Skeletal muscle satellite cell (primary cell): Measurements from ENCODE around the gene SENP6.
A peak's percentile ranks its signal among the peaks of the same experiment; 100 is the strongest.
"Not testable (repeated sequence)": the region's sequence is repeated elsewhere in the genome, so short reads cannot be mapped to it uniquely, and the experiment has no call there.

Source experiments
- H3K27me3 ChIP-seq: 2 replicates; pipeline ENCODE4 v1.7.0; 2013; ENCODE audit warnings: low read length; ENCODE audit not compliant: control insufficient read depth, insufficient read depth
- H3K36me3 ChIP-seq: 2 replicates; pipeline ENCODE4 v1.7.0; 2013; ENCODE audit warnings: mild to moderate bottlenecking, control low read depth, low read length; ENCODE audit not compliant: insufficient read depth
- H3K4me1 ChIP-seq: 2 replicates; pipeline ENCODE4 v1.7.0; 2013; ENCODE audit warnings: low read length; ENCODE audit not compliant: control insufficient read depth, insufficient read depth
- H3K4me2 ChIP-seq: 2 replicates; pipeline ENCODE4 v1.7.0; 2013; ENCODE audit warnings: mild to moderate bottlenecking, low read length
- H3K4me3 ChIP-seq: 2 replicates; pipeline ENCODE4 v1.7.0; 2013; ENCODE audit warnings: low read length
- H3K9ac ChIP-seq: 2 replicates; pipeline ENCODE4 v1.7.0; 2013; ENCODE audit warnings: mild to moderate bottlenecking, low read depth, low read length, moderate library complexity
- H3K9me3 ChIP-seq: replicated peaks from 2 replicates; pipeline ENCODE4 v1.7.0; 2013; ENCODE audit warnings: mild to moderate bottlenecking, control low read depth, low read length

The SENP6 gene

DNA sequence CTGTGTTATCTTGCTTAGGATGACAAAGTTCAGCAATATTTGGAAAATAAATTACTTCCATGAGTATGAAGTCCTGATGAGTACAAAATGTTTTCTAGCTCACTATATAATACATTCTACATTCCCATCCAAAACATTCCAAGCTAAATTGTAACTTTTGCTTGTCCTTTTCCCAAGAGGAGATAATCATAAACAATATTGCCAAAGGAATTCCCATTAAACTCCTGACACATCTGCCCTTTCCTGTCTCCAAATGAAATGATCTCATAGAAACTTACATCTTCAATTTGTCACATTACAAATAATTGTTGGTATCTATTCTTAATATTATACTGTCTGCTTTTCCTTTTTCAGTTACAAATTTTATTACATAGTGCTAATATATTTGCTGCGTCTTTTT is 20.4 kb upstream of the SENP6 start:
- Histone ChIP-seq H3K4me3 (no peak overlapping the region), H3K9ac (no peak overlapping the region)

DNA sequence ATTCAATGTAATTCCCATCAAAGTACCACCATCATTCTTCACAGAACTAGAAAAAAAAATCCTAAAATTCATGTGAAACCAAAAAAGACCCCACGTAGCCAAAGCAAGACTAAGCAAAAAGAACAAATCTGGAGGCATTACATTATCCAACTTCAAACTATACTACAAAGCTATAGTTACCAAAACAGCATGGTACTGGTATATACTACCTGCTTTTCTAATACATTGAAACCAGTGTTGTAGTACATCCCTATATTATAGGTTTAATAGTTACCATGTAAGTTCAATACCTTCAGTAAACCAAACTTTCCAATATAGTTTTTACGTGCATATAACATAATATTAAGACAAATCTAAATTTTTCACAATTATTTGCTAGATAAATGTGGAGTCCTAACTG is 17.1 kb upstream of the SENP6 start:
- H3K36me3 ChIP-seq: not testable (repeated sequence)

More for the DNA sequence above, 20.4 kb upstream of the SENP6 start:
- H3K36me3 ChIP-seq: no peaks in the 10 kb centered on the region
- H3K4me2 ChIP-seq: no peak overlapping the region
- H3K27me3 ChIP-seq: no peaks in the 10 kb centered on the region
- H3K9me3 ChIP-seq: no peaks in the 10 kb centered on the region
- no peaks in the 10 kb centered on the region for H3K4me1 ChIP-seq

DNA sequence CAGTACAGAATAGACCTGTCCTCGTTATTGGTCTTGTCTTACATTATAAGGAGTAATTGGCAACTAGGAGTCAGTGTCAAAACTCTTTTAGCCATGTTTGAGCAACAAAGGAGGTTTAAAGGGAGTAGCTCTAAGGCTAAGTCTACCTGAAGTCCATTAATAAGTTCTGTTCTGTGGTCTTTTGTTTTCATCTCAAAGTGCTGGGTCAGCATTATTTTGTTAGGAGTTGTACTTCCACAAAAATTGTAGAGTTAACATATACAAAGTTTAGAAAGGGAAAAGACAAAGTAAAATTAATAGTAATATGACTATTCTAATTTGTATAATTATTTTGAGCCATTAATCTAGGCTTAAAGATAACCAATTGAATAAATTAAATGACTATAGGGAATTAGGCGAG is 12.7 kb upstream of the SENP6 start:
- H3K9me3 ChIP-seq: no peaks in the 10 kb centered on the region
- no peaks in the 10 kb centered on the region for H3K27me3 ChIP-seq
- H3K9ac ChIP-seq: no peak overlapping the region
- H3K4me3 ChIP-seq: no peak overlapping the region
- no peaks in the 10 kb centered on the region for H3K4me1 ChIP-seq
- H3K4me2 ChIP-seq: no peak overlapping the region
- no peaks in the 10 kb centered on the region for H3K36me3 ChIP-seq

More for the DNA sequence above, 17.1 kb upstream of the SENP6 start:
- not testable (repeated sequence) for H3K9me3 ChIP-seq, H3K27me3 ChIP-seq, H3K4me3 ChIP-seq, H3K4me2 ChIP-seq, H3K9ac ChIP-seq, H3K4me1 ChIP-seq

DNA sequence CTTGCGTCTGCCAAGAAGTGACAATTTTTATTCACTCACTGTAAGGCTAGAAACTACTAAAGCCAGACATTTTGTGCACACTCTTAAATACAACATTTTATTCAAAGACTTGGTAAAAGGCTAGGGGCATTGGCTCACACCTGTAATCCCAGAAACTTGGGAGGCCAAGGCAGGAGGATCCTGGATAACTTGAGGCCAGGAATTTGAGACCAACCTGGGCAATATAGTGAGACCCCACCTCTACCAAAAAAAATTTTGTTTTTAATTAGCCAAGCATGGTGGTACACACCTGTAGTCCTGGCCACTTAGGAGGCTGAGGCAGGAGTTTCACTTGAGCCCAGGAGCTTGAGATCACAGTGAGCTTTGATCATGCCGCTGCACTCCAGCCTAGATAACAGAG is 11.3 kb upstream of the SENP6 start:
- no peak overlapping the region for H3K4me3 ChIP-seq
- no peaks in the 10 kb centered on the region for H3K36me3 ChIP-seq
- H3K27me3 ChIP-seq: no peaks in the 10 kb centered on the region
- H3K4me1 ChIP-seq: no peaks in the 10 kb centered on the region
- H3K9ac ChIP-seq: no peak overlapping the region
- H3K9me3 ChIP-seq: no peaks in the 10 kb centered on the region
- no peak overlapping the region for H3K4me2 ChIP-seq

GRCh38 chr6:75596380-75596779 is 5.3 kb upstream of the SENP6 start:
- not testable (repeated sequence) for H3K27me3 ChIP-seq, H3K4me3 ChIP-seq, H3K9ac ChIP-seq, H3K36me3 ChIP-seq, H3K4me2 ChIP-seq, H3K4me1 ChIP-seq, H3K9me3 ChIP-seq

- no peaks in the 10 kb centered on the region for H3K9me3 ChIP-seq
- peak overlapping the region; percentile 88 for H3K4me2 ChIP-seq
- H3K9ac ChIP-seq: peak overlapping the region; percentile 99
- peaks cover 18% of the 10 kb centered on the region for H3K4me1 ChIP-seq
- no peaks in the 10 kb centered on the region for H3K36me3 ChIP-seq
- peak overlapping the region; percentile 99 for H3K4me3 ChIP-seq
- H3K27me3 ChIP-seq: no peaks in the 10 kb centered on the region
Measured at GRCh38 chr6:75600768-75601167, 912 bp upstream of the SENP6 start.

GRCh38 chr6:75602246-75603105 is 796 bp downstream of the SENP6 start:
- Histone ChIP-seq H3K27me3 (no peaks in the 10 kb centered on the region), H3K36me3 (no peaks in the 10 kb centered on the region), H3K9me3 (no peaks in the 10 kb centered on the region), H3K9ac (peak overlapping the region; percentile 99), H3K4me1 (peaks cover 18% of the 10 kb centered on the region), H3K4me2 (peak overlapping the region; percentile 88), H3K4me3 (peak overlapping the region; percentile 99)

DNA sequence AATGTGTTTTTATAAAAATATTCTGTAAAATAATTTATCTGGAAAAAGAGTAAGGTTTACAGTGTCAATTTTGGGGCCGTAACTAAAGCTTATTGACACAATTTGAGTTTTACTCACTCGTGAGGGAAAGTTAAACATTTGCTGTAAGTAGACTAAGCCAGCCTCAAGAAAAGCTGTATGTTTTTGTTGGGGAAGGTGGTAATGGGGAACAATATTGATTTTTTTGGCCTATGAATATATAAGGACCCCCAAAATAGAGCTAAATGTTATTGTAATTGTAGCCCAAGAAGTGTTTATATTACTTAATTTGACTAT is 1.4 kb downstream of the SENP6 start:
- Histone ChIP-seq H3K4me2 (peak overlapping the region; percentile 88), H3K9ac (peak overlapping the region; percentile 99), H3K27me3 (no peaks in the 10 kb centered on the region), H3K9me3 (no peaks in the 10 kb centered on the region), H3K36me3 (no peaks in the 10 kb centered on the region), H3K4me3 (peak overlapping the region; percentile 99), H3K4me1 (peaks cover 18% of the 10 kb centered on the region)

DNA sequence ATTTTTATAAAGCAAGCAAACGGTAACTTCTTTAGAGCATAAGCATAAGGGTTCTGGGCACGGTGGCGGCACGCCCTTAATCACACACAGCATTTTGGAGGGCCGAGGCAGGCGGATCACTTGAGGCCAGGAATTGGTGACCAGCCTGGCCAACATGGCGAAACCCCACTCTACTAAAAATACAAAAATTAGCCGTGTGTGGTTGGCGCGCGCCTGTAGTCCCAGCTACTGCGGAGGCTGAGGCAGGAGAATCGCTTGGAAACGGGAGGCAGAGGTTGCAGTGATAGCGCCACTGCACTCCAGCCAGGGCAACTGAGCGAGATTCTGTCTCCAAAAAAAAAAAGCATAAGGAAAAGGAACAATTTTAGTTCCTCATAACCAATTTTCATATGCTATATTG is 2.6 kb downstream of the SENP6 start:
- H3K4me1 ChIP-seq: peaks cover 18% of the 10 kb centered on the region
- H3K36me3 ChIP-seq: no peaks in the 10 kb centered on the region
- peak overlapping the region; percentile 99 for H3K4me3 ChIP-seq
- no peaks in the 10 kb centered on the region for H3K27me3 ChIP-seq
- H3K9ac ChIP-seq: no peak overlapping the region
- H3K4me2 ChIP-seq: peak overlapping the region; percentile 88
- no peaks in the 10 kb centered on the region for H3K9me3 ChIP-seq

GRCh38 chr6:75605635-75606034 is 4.0 kb downstream of the SENP6 start:
- Histone ChIP-seq H3K4me2 (no peak overlapping the region), H3K4me1 (peaks cover 27% of the 10 kb centered on the region), H3K36me3 (no peaks in the 10 kb centered on the region), H3K9me3 (no peaks in the 10 kb centered on the region), H3K27me3 (no peaks in the 10 kb centered on the region), H3K4me3 (no peak overlapping the region), H3K9ac (no peak overlapping the region)

GRCh38 chr6:75608304-75608703 is 6.6 kb downstream of the SENP6 start:
- H3K4me1 ChIP-seq: peaks cover 44% of the 10 kb centered on the region
- H3K4me2 ChIP-seq: no peak overlapping the region
- no peaks in the 10 kb centered on the region for H3K9me3 ChIP-seq
- no peaks in the 10 kb centered on the region for H3K36me3 ChIP-seq
- H3K9ac ChIP-seq: no peak overlapping the region
- H3K4me3 ChIP-seq: no peak overlapping the region
- no peaks in the 10 kb centered on the region for H3K27me3 ChIP-seq

- Histone ChIP-seq H3K4me2 (no peak overlapping the region), H3K9me3 (no peaks in the 10 kb centered on the region), H3K4me3 (no peak overlapping the region), H3K36me3 (no peaks in the 10 kb centered on the region), H3K9ac (no peak overlapping the region), H3K4me1 (peaks cover 43% of the 10 kb centered on the region), H3K27me3 (no peaks in the 10 kb centered on the region)
Measured at GRCh38 chr6:75608956-75609533, 7.4 kb downstream of the SENP6 start.
